KMS-11 (cell line): ENCODE measurements around the gene DYDC1.

ENCODE experiments used
- H2AFZ ChIP-seq: fragments of 200-600 bp; sonication (generic); 2 replicates; pipeline ENCODE4 v1.6.1; 2016; ENCODE audit warnings: antibody characterized with exemption, mixed run types, low read depth
- H3K27ac ChIP-seq: fragments of 200-600 bp; sonication (generic); 2 replicates; pipeline ENCODE4 v1.6.1; 2016; ENCODE audit warnings: mild to moderate bottlenecking, mixed run types
- H3K27me3 ChIP-seq: fragments of 200-600 bp; sonication (generic); 2 replicates; pipeline ENCODE4 v1.6.1; 2017; ENCODE audit warnings: mild to moderate bottlenecking, low read depth, mixed run types, moderate library complexity; ENCODE audit not compliant: insufficient read depth
- H3K36me3 ChIP-seq: fragments of 200-600 bp; sonication (generic); 2 replicates; pipeline ENCODE4 v1.6.1; 2017; ENCODE audit warnings: mild to moderate bottlenecking, mixed run types; ENCODE audit not compliant: insufficient read depth
- H3K4me1 ChIP-seq: fragments of 200-600 bp; sonication (generic); 2 replicates; pipeline ENCODE4 v1.6.1; 2016; ENCODE audit warnings: mild to moderate bottlenecking, low read depth, mixed run types; ENCODE audit not compliant: poor library complexity, severe bottlenecking
- H3K4me2 ChIP-seq: fragments of 200-600 bp; sonication (generic); 2 replicates; pipeline ENCODE4 v1.7.0; 2016; ENCODE audit warnings: mild to moderate bottlenecking, mixed run types
- H3K4me3 ChIP-seq: fragments of 200-600 bp; sonication (generic); IDR thresholded peaks from 2 replicates; pipeline ENCODE4 v1.6.1; 2017; ENCODE audit warnings: low read depth, low read length, mixed read lengths; ENCODE audit not compliant: insufficient read depth
- H3K79me2 ChIP-seq: fragments of 200-600 bp; sonication (generic); 2 replicates; pipeline ENCODE4 v1.6.1; 2016; ENCODE audit warnings: low read depth, mixed run types; ENCODE audit not compliant: insufficient read depth
- H3K9ac ChIP-seq: fragments of 200-600 bp; sonication (generic); 2 replicates; pipeline ENCODE4 v1.6.1; 2016; ENCODE audit warnings: mild to moderate bottlenecking, mixed run types
- H4K20me1 ChIP-seq: fragments of 200-600 bp; sonication (generic); 2 replicates; pipeline ENCODE4 v1.6.1; 2016; ENCODE audit warnings: mild to moderate bottlenecking, mixed run types; ENCODE audit not compliant: insufficient read depth
- TF ChIP-seq, protein P1 (sequence below): fragments of 200-600 bp; sonication (generic); conservative IDR thresholded peaks from 2 replicates; pipeline ENCODE4 v1.6.1; 2017; ENCODE audit warnings: low read depth, mild to moderate bottlenecking, antibody characterized with exemption, low read length, moderate library complexity, mixed read lengths

The DYDC1 gene

DNA sequence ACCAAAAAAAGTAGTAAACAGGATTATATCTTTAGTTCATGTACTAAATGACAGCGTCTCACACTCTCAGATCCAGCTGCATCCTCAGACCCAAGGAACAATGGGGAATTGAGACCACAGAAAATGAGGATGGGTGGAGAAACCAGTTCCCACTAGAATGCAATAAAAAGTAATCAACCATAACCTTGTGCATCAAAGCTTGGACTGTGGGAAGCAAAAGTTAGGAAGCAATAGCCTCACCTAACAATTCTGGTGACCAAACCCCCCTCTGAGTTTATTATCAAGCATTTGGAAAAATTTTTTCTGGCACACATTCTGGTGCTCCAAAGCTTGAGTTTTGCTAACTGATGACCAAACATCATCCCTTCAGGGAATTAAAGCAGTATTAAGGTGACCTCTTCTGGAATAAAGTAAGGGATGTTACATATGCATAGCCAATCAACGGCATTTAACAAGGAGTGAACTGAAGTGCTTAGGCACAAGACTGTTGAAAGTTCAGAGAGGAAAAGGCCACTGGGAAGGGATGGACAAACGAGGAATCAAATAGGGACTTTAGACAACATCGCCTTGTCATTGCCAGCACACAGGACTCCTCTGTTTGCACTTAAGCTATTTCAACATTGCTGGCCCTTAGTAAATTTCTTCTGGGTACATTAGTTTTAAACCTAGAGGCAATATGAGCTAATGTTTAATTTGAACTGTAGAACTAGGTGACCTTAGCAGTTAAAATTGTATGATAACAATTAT, 65.9 kb downstream of the DYDC1 start:
- no peaks in the 10 kb centered on the region for H4K20me1 ChIP-seq
- H3K27ac ChIP-seq: no peak overlapping the region
- no peaks in the 10 kb centered on the region for H3K27me3 ChIP-seq
- H3K4me1 ChIP-seq: no peaks in the 10 kb centered on the region
- H3K4me3 ChIP-seq: no peak overlapping the region
- H3K9ac ChIP-seq: no peak overlapping the region
- no peaks in the 10 kb centered on the region for H3K36me3 ChIP-seq
- H2AFZ ChIP-seq: no peak overlapping the region
- H3K79me2 ChIP-seq: no peaks in the 10 kb centered on the region
- TF ChIP-seq, protein P1, sequence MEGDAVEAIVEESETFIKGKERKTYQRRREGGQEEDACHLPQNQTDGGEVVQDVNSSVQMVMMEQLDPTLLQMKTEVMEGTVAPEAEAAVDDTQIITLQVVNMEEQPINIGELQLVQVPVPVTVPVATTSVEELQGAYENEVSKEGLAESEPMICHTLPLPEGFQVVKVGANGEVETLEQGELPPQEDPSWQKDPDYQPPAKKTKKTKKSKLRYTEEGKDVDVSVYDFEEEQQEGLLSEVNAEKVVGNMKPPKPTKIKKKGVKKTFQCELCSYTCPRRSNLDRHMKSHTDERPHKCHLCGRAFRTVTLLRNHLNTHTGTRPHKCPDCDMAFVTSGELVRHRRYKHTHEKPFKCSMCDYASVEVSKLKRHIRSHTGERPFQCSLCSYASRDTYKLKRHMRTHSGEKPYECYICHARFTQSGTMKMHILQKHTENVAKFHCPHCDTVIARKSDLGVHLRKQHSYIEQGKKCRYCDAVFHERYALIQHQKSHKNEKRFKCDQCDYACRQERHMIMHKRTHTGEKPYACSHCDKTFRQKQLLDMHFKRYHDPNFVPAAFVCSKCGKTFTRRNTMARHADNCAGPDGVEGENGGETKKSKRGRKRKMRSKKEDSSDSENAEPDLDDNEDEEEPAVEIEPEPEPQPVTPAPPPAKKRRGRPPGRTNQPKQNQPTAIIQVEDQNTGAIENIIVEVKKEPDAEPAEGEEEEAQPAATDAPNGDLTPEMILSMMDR: no peak
- no peak overlapping the region for H3K4me2 ChIP-seq

DNA sequence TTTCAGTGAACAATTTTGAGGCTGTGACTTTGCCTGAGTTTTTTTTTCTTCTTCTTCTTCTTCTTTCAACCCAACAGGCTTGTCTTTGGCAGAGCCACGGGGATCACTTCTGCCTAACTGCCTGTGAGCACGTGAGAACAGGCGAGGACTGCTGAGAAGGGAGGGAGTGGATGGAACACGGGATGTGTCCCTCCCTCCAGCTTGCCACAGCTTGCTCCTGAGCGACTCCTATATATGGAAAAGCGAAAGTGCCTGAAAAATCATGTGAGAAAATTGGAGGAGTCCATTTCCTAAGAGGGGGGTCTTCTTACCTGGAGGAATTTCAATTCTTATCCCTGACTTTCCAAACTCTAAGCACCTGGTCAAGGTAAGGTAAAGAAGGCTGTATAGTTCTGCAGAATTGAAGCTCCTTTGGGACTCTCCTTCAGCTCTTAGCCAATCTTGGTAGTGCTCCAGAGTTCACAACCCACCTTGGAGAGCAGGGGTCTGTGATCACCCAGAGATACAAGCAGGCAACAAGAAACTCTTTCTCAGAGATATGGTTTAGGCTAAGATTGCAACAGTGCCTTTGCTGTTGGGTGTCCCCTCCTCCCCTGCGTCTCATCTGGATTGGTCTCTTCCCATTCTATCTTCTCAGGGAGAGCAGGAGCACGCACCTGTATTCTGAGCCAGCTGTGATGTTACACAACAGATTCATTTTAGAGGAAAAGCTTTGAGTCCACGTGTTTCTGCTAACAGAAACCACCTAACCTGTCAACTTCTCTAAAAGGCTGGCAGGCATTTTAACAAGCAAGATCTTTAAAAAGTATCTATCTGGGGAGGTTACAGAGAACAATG, 66.9 kb downstream of the DYDC1 start, which contains the start of gene MAT1A:
MAT1A (minus strand) TSS at position 208 of the 837 bp plus-strand sequence. CDS start 235 bp downstream, outside the sequence.
- no peaks in the 10 kb centered on the region for H3K27me3 ChIP-seq
- no peak within 1 kb of the TSS for H3K4me2 ChIP-seq
- H3K4me1 ChIP-seq: no peaks in the 10 kb centered on the region
- H3K4me3 ChIP-seq: no peak within 1 kb of the TSS
- no peaks in the 10 kb centered on the region for H3K79me2 ChIP-seq
- H4K20me1 ChIP-seq: no peaks in the 10 kb centered on the region
- no peak within 1 kb of the TSS for H3K9ac ChIP-seq
- TF ChIP-seq, protein P1: no peak
- H3K27ac ChIP-seq: no peak within 1 kb of the TSS
- no peaks in the 10 kb centered on the region for H3K36me3 ChIP-seq
- no peak within 1 kb of the TSS for H2AFZ ChIP-seq

DNA sequence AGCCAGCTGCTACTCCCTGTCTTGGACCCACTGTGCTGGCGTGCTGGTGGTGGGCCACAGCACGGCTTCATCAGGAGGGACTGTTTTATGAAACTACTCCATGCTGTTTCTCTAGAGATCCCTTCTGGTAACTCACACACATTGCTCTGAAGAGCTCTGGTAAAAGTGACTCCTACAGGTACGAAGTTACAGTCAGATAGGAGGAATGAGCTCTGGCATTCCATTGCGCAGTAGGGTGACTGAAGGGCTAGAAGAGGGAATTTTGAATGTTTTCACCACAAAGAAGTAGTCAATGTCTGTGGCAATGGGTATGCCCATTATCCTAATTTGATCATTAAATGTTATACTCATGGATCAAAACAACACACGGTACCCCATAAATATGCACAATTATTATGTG, 67.7 kb downstream of the DYDC1 start:
- no peaks in the 10 kb centered on the region for H3K27me3 ChIP-seq
- H3K4me1 ChIP-seq: no peaks in the 10 kb centered on the region
- H3K36me3 ChIP-seq: no peaks in the 10 kb centered on the region
- H3K27ac ChIP-seq: no peak overlapping the region
- TF ChIP-seq, protein P1: no peak
- no peaks in the 10 kb centered on the region for H3K79me2 ChIP-seq
- H4K20me1 ChIP-seq: no peaks in the 10 kb centered on the region
- H2AFZ ChIP-seq: no peak overlapping the region
- no peak overlapping the region for H3K9ac ChIP-seq
- no peak overlapping the region for H3K4me2 ChIP-seq
- no peak overlapping the region for H3K4me3 ChIP-seq
